ENCODE measurements around the gene NDUFA7.
A peak's percentile ranks its signal among the peaks of the same experiment; 100 is the strongest.
"Not testable (repeated sequence)": the region's sequence is repeated elsewhere in the genome, so short reads cannot be mapped to it uniquely, and the experiment has no call there.

Gene NDUFA7

GRCh38 chr19:8318835-8319234 is 2.3 kb downstream of the NDUFA7 start:
- DNase-seq: not testable (repeated sequence)

- no peak for DNase-seq
These were observed 4.6 kb downstream of the NDUFA7 start for GRCh38 chr19:8316351-8317125.

GRCh38 chr19:8314981-8315640 is 6.1 kb downstream of the NDUFA7 start:
- DNase-seq: not testable (repeated sequence)

- DNase-seq: peak; percentile 22
These were observed 9.5 kb downstream of the NDUFA7 start for GRCh38 chr19:8311461-8312260.

GRCh38 chr19:8310342-8311055 is 10.7 kb downstream of the NDUFA7 start:
- no peak for DNase-seq

GRCh38 chr19:8308891-8309291 is 12.3 kb downstream of the NDUFA7 start:
- DNase-seq: no peak

- peak; percentile 89 for DNase-seq
These were observed 13.0 kb downstream of the NDUFA7 start, which contains the start of gene CD320 for GRCh38 chr19:8307965-8308866. TSS of gene CD320 (minus strand) at chr19:8308358. CDS start at chr19:8308290, 68 bp downstream.

- DNase-seq: no peak
These were observed 13.7 kb downstream of the NDUFA7 start for GRCh38 chr19:8307400-8307964.

GRCh38 chr19:8306235-8307054 is 14.7 kb downstream of the NDUFA7 start:
- no peak for DNase-seq

- no peak for DNase-seq
These were observed 15.4 kb downstream of the NDUFA7 start for GRCh38 chr19:8305798-8306197.

- DNase-seq: no peak
These were observed 16.1 kb downstream of the NDUFA7 start for GRCh38 chr19:8304841-8305621.

GRCh38 chr19:8302734-8303133 is 18.4 kb downstream of the NDUFA7 start:
- DNase-seq: no peak

- DNase-seq: no peak
These were observed 18.9 kb downstream of the NDUFA7 start for GRCh38 chr19:8302357-8302691.

- DNase-seq: not testable (repeated sequence)
These were observed 29.8 kb downstream of the NDUFA7 start for GRCh38 chr19:8291337-8291736.

- not testable (repeated sequence) for DNase-seq
These were observed 44.7 kb downstream of the NDUFA7 start for GRCh38 chr19:8276508-8276907.

- DNase-seq: no peak
These were observed 51.5 kb downstream of the NDUFA7 start for GRCh38 chr19:8269724-8270123.

GRCh38 chr19:8265872-8266271 is 55.3 kb downstream of the NDUFA7 start:
- DNase-seq: no peak

- not testable (repeated sequence) for DNase-seq
These were observed 56.9 kb downstream of the NDUFA7 start for GRCh38 chr19:8264248-8264647.

- DNase-seq: no peak
These were observed 58.7 kb downstream of the NDUFA7 start for GRCh38 chr19:8262431-8262830.

GRCh38 chr19:8261881-8262280 is 59.3 kb downstream of the NDUFA7 start:
- DNase-seq: no peak
